GM23338 (cell line): ENCODE results near the gene CPT1C. TPM values are rescaled to one million over a fixed set of nuclear protein-coding genes. Genes with fewer than 3 reads are reported as not detected.

Experiments used
- ATAC-seq: fragments of 200-7000 bp; cut with Tn5 transposase; 3 replicates; pipeline ENCODE4 v1.9.1; 2020
- DNase-seq: peaks from one replicate; pipeline ENCODE4 v3.0.0-alpha.2; 2015; ENCODE audit warnings: low spot score
- H2AFZ ChIP-seq: fragments of 200-600 bp; sonication (generic); 2 replicates; pipeline ENCODE4 v1.8.0; 2016; ENCODE audit warnings: antibody characterized with exemption, mild to moderate bottlenecking, moderate library complexity
- H3F3A ChIP-seq: fragments of 200-600 bp; sonication (generic); replicated peaks from 2 replicates; pipeline ENCODE4 v1.8.0; 2017; ENCODE audit warnings: antibody characterized with exemption, mixed run types, low read depth
- H3K27ac ChIP-seq: fragments of 200-600 bp; sonication (generic); 2 replicates; pipeline ENCODE4 v1.6.1; 2016; ENCODE audit warnings: low read depth
- H3K27me3 ChIP-seq: fragments of 200-600 bp; sonication (generic); 2 replicates; pipeline ENCODE4 v1.8.0; 2016; ENCODE audit warnings: mild to moderate bottlenecking, mixed run types, moderate library complexity; ENCODE audit not compliant: insufficient read depth
- H3K36me3 ChIP-seq: fragments of 200-600 bp; sonication (generic); 2 replicates; pipeline ENCODE4 v1.8.0; 2016; ENCODE audit warnings: mild to moderate bottlenecking; ENCODE audit not compliant: insufficient read depth
- H3K4me1 ChIP-seq: fragments of 200-600 bp; sonication (generic); 2 replicates; pipeline ENCODE4 v1.8.0; 2016; ENCODE audit warnings: mild to moderate bottlenecking, moderate library complexity; ENCODE audit not compliant: insufficient read depth
- H3K4me2 ChIP-seq: fragments of 200-600 bp; sonication (generic); 2 replicates; pipeline ENCODE4 v1.7.1; 2017; ENCODE audit warnings: mixed run types
- H3K4me3 ChIP-seq: fragments of 200-600 bp; sonication (generic); 2 replicates; pipeline ENCODE4 v1.6.1; 2016; ENCODE audit warnings: mixed run types
- H3K79me2 ChIP-seq: fragments of 200-600 bp; sonication (generic); replicated peaks from 2 replicates; pipeline ENCODE4 v1.8.0; 2017; ENCODE audit warnings: mild to moderate bottlenecking; ENCODE audit not compliant: insufficient read depth
- H3K9me2 ChIP-seq: fragments of 200-600 bp; sonication (generic); 2 replicates; pipeline ENCODE4 v1.8.0; 2017; ENCODE audit not compliant: insufficient read depth
- H4K20me1 ChIP-seq: fragments of 200-600 bp; sonication (generic); replicated peaks from 2 replicates; pipeline ENCODE4 v1.8.0; 2017; ENCODE audit warnings: mild to moderate bottlenecking; ENCODE audit not compliant: insufficient read depth
- H3K27ac Mint-ChIP-seq: 2 replicates; pipeline ENCODE4 v1.8.0; 2020; ENCODE audit warnings: inconsistent platforms, mild to moderate bottlenecking, moderate library complexity, mixed read lengths
- H3K27me3 Mint-ChIP-seq: 3 replicates; pipeline ENCODE4 v1.8.0; 2022; ENCODE audit warnings: low read depth, mild to moderate bottlenecking, moderate library complexity, mixed read lengths, inconsistent platforms; ENCODE audit not compliant: insufficient read depth, poor library complexity
- H3K36me3 Mint-ChIP-seq: 3 replicates; pipeline ENCODE4 v1.8.0; 2021; ENCODE audit warnings: low read depth, mild to moderate bottlenecking, inconsistent platforms, moderate library complexity, mixed read lengths
- H3K4me1 Mint-ChIP-seq: 3 replicates; pipeline ENCODE4 v1.8.0; 2020; ENCODE audit warnings: mild to moderate bottlenecking, inconsistent platforms, mixed read lengths
- H3K4me3 Mint-ChIP-seq: 3 replicates; pipeline ENCODE4 v1.8.0; 2021; ENCODE audit warnings: moderate library complexity, mild to moderate bottlenecking, inconsistent platforms, mixed read lengths
- H3K9me3 Mint-ChIP-seq: 3 replicates; pipeline ENCODE4 v1.8.0; 2020; ENCODE audit warnings: moderate library complexity, mild to moderate bottlenecking, inconsistent platforms, mixed read lengths
- CREB1 ChIP-seq: fragments of 250-450 bp; sonication (Bioruptor Pico); IDR thresholded peaks from 2 replicates; pipeline ENCODE4 v1.5.0; 2020; ENCODE audit warnings: low read depth, mild to moderate bottlenecking, moderate library complexity
- ETS1 ChIP-seq: IDR thresholded peaks from 2 replicates; pipeline ENCODE4 v1.6.1; 2016; ENCODE audit warnings: antibody characterized with exemption
- EZH2 ChIP-seq: fragments of 200-600 bp; sonication (generic); IDR thresholded peaks from one replicate; pipeline ENCODE4 v1.8.0; 2017; ENCODE audit warnings: antibody characterized with exemption, mild to moderate bottlenecking, low read depth; ENCODE audit not compliant: unreplicated experiment
- EZH2phosphoT487 ChIP-seq: fragments of 200-600 bp; sonication (generic); IDR thresholded peaks from one replicate; pipeline ENCODE4 v1.8.1; 2018; ENCODE audit warnings: antibody characterized with exemption; ENCODE audit not compliant: unreplicated experiment
- JUNB ChIP-seq: IDR thresholded peaks from one replicate; pipeline ENCODE4 v1.6.1; 2016; ENCODE audit warnings: antibody characterized with exemption; ENCODE audit not compliant: unreplicated experiment
- NANOG ChIP-seq: IDR thresholded peaks from 2 replicates; pipeline ENCODE4 v1.6.1; 2016; ENCODE audit warnings: antibody characterized with exemption, borderline replicate concordance
- POLR2AphosphoS5 ChIP-seq: IDR thresholded peaks from 2 replicates; pipeline ENCODE4 v1.6.1; 2016; ENCODE audit warnings: antibody characterized with exemption, low read depth
- REST ChIP-seq: IDR thresholded peaks from one replicate; pipeline ENCODE4 v1.6.1; 2018; ENCODE audit warnings: antibody characterized with exemption; ENCODE audit not compliant: unreplicated experiment
- STAT1 ChIP-seq: IDR thresholded peaks from one replicate; pipeline ENCODE4 v1.6.1; 2016; ENCODE audit warnings: antibody characterized with exemption; ENCODE audit not compliant: unreplicated experiment
- ZNF114 ChIP-seq: fragments of 250-450 bp; sonication (Bioruptor Pico); IDR thresholded peaks from 2 replicates; pipeline ENCODE4 v1.5.0; 2020; ENCODE audit warnings: mild to moderate bottlenecking, moderate library complexity
- ZNF331 ChIP-seq: fragments of 250-450 bp; sonication (Bioruptor Pico); IDR thresholded peaks from 2 replicates; pipeline ENCODE4 v1.5.0; 2020; ENCODE audit warnings: low read depth, mild to moderate bottlenecking, moderate library complexity
- ZNF462 ChIP-seq: fragments of 250-450 bp; sonication (Bioruptor Pico); IDR thresholded peaks from 2 replicates; pipeline ENCODE4 v1.5.0; 2020; ENCODE audit warnings: mild to moderate bottlenecking, moderate library complexity
- polyA plus RNA-seq: library from polyadenylated mRNA; unstranded; fragments of >200 nt; fragmentation: Nextera tagmentation; extraction: Ambion mirVana; gene quantifications from 2 replicates; pipeline ENCODE4 v1.2.1, GENCODE V29; 2016
- total RNA-seq: library from RNA; depleted of rRNA; stranded (reverse); fragments of >200 nt; shearing (Covaris generic); gene quantifications from 2 replicates; pipeline ENCODE4 v1.2.3, GENCODE V29; 2014
- TF ChIP-seq, protein P1 (sequence below), 2 experiments: fragments of 200-600 bp in 1 of 2; sonication (generic) in 1 of 2; conservative IDR thresholded peaks; 2 replicates each; pipeline versions ENCODE4 v1.5.1 to v1.6.1; 2016 to 2017; ENCODE audit warnings: antibody characterized with exemption in 2 of 2, low read depth in 2 of 2, mild to moderate bottlenecking in 2 of 2, moderate library complexity in 1 of 2

Gene CPT1C
- total and polyA plus RNA-seq, 2 experiments from 2014 or later = 63.4 to 77.3 TPM

DNA sequence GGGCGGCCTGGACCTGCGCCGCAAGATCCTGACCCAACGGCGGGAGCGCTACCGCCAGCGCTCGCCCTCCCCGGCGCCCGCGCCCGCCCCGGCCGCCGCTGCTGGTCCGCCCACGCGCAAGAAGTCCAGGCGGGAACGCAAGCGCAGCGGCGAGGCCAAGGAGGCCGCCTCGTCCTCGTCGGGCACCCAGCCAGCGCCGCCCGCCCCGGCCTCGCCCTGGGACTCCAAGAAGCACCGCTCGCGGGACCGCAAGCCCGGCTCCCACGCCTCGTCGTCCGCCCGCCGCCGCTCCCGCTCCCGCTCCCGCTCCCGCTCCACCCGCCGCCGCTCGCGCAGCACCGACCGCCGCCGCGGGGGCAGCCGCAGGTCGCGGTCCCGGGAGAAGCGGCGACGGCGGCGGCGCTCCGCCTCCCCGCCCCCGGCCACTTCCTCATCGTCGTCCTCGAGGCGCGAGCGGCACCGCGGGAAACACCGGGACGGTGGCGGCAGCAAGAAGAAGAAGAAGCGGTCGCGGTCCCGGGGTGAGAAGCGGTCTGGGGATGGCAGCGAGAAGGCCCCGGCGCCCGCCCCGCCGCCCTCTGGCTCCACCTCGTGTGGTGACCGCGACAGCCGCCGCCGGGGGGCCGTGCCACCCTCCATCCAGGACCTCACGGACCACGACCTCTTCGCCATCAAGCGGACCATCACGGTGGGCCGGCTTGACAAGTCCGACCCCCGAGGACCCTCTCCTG lies 38.9 kb upstream of the CPT1C start:
- Histone ChIP-seq H3K4me1 (no peaks in the 10 kb centered on the region), H3K36me3 (peaks cover 13% of the 10 kb centered on the region), H4K20me1 (no peaks in the 10 kb centered on the region; the same call in none of the 2 replicates), H3K27me3 (no peaks in the 10 kb centered on the region), H3K27ac (no peak overlapping the region), H3K79me2 (no peaks in the 10 kb centered on the region), H3F3A (no peaks in the 10 kb centered on the region; the same call in 1 of the 2 replicates), H3K4me2 (no peak overlapping the region), H3K4me3 (no peak overlapping the region), H2AFZ (no peak overlapping the region), H3K9me2 (no peaks in the 10 kb centered on the region)
- peaks cover 55% of the 10 kb centered on the region for H3K36me3 Mint-ChIP-seq
- H3K27ac Mint-ChIP-seq = no peak overlapping the region
- TF ChIP-seq ZNF114 (CRISPR knock-in tag) (no peak), JUNB (no peak), EZH2phosphoT487 (no peak), ZNF462 (CRISPR knock-in tag) (no peak), ETS1 (no peak), CREB1 (CRISPR knock-in tag) (no peak), STAT1 (no peak), EZH2 (no peak), POLR2AphosphoS5 (no peak), ZNF331 (CRISPR knock-in tag) (no peak), REST (no peak), NANOG (no peak)
- TF ChIP-seq, protein P1, sequence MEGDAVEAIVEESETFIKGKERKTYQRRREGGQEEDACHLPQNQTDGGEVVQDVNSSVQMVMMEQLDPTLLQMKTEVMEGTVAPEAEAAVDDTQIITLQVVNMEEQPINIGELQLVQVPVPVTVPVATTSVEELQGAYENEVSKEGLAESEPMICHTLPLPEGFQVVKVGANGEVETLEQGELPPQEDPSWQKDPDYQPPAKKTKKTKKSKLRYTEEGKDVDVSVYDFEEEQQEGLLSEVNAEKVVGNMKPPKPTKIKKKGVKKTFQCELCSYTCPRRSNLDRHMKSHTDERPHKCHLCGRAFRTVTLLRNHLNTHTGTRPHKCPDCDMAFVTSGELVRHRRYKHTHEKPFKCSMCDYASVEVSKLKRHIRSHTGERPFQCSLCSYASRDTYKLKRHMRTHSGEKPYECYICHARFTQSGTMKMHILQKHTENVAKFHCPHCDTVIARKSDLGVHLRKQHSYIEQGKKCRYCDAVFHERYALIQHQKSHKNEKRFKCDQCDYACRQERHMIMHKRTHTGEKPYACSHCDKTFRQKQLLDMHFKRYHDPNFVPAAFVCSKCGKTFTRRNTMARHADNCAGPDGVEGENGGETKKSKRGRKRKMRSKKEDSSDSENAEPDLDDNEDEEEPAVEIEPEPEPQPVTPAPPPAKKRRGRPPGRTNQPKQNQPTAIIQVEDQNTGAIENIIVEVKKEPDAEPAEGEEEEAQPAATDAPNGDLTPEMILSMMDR (conservative IDR thresholded peaks at IDR 0.05; ENCODE audit: low read depth in 2 of 2) = no peak
- no peak overlapping the region for H3K4me3 Mint-ChIP-seq
- no peaks in the 10 kb centered on the region for H3K9me3 Mint-ChIP-seq
- DNase-seq = peak; percentile 31
- H3K4me1 Mint-ChIP-seq = peaks cover 7% of the 10 kb centered on the region
- no peak; the same call in 2 of the 3 replicates for ATAC-seq
- H3K27me3 Mint-ChIP-seq = peaks cover 6% of the 10 kb centered on the region
